Epidermal melanocyte (primary cell): ENCODE results near the gene C8G.

ENCODE experiments used
- DNase-seq: peaks from one replicate; pipeline ENCODE4 v3.0.0; 2011; ENCODE audit warnings: low spot score; ENCODE audit not compliant: insufficient read length

The C8G gene

DNA sequence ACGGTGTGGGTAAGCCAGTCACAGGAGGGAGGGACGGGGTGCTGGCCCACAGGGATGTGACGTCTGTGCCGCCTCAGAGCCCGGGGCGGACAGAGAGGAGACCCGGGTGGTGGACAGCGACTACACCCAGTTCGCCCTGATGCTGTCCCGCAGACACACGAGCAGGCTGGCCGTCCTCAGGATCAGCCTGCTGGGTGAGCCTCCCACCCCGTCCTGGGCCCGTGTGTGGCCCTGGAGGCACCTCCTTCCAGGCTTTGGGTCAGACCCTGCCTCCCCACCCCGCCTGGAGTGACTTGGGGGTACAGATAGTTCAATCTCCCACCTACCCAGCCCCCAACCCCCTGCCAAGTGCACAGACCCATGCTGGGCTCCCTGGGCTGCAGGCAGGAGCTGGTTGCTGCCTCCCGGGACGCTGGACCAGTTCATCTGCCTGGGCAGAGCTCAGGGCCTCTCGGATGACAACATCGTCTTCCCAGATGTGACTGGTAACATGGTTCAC lies 8.8 kb downstream of the C8G start:
- DNase-seq, result no peak

DNA sequence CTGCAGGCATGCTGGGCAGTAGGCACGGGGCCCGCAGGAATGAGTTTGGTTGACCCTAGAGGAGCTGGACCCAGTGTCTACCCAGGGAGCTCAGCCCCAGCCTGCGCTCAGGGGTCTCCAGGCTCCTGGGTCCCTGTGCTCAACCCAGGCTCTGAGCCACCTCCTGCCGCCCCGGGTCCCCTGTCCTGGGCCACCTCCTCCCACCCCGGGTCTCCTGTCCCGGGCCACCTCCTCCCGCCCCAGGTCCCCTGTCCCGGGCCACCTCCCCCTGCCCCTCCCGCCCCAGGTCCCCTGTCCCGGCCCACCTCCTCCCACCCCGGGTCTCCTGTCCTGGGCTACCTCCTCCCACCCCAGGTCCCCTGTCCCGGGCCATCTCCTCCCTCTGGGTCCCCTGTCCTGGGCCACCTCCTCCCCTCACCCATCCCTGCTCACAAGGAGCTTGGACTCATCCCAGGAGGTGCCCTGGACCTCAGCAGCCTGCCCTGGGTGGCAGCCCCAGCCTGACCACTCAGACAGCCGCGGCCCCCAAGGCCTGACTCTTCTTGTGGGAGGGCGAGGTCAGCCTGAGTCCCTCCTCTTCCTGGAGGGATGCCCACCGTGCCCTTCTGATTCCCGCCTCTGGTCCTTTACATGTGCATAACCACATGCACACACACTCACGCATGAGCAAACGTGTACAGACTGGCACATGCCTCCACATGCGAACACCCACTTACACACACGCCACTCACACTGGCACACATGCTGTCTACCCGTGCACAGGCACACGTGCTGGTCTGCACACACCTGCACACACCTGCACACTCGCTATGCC lies 9.4 kb downstream of the C8G start:
- no peak for DNase-seq

DNA sequence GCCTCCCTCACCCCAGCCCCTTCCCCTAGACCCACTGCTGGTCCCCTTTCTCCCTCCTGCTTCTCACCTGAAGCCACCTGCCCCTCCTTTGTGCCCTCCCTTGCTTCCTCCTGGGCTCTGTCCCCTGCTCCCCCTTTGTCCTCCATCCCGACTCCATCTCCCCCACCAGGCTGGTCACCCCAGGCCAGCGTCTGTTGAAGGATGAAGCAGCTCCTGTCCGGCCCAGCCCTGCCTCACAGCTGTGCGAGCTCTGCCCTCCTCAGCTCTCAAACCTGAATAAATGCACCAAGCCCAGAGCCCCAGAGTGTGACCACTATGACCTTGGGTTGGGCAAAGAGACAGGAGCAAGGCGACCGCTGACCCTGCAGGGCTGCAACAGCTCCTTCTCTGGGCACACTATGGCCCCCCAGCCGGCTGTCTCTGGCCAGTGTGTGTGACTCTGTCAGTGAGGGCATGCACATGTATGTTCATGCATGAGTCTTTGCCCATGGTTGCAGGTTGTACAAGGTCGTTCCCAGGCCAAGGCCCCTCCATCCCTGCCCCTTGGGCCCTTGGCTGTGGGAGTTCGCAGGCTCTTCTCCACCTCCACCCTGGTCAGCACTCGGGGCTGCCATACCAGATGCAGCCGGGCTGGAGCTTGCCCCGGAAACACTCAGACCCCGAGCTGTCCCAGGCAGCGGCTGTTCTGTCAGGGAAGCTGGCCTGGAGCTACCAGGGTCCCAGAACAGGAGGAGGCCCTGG lies 10.3 kb downstream of the C8G start:
- no peak for DNase-seq

DNA sequence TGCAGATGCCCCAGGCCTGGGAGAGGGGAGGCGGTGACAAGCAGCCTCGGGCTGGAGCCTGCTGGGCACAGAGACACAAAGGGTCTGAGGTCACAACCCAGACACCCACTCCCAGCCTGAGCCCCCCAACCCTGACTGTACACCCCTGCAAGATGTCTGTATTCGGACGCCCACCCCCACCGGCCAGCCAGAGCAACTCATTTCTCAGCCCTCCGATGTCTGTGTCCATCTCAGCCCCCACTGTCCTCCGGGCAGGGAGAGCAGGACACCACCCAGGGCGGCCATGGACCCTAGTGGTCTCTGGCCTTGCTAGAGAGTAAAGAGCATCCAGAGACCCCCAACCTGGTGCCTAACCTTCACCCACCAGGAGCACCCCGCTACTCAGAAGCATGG lies 10.9 kb downstream of the C8G start:
- no peak for DNase-seq

DNA sequence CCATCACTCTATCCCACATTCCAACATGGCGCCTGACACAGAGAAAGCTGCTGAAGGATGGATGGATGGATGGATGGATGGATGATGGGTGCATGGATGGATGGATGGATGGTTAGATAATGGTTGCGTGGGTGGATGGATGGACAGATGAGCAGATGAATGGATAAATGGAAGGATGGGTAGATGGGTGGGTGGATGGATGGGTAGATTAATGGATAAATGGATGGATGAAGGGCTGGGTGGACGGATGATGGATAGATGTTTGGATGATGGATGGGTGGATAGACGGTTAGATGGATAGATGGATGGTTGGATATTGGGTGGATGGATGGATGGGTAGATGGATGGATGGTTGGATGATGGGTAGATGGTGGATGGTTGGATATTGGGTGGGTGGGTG lies 11.6 kb downstream of the C8G start:
- DNase-seq, result no peak

DNA sequence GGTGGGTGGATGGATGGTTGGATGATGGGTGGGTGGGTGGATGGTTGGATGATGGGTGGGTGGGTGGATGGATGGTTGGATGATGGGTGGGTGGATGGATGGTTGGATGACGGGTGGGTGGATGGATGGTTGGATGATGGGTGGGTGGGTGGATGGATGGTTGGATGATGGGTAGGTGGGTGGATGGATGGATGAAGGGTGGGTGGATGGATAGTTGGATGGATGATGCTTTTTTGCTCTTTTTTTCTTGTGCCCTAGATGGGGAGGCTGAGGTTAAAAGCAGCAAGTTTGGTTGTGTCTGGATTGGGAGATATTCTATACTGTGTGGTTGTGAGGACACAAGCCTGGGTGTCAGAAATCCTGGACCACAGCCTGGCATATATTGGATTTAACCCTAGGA lies 12.4 kb downstream of the C8G start:
- no peak for DNase-seq

DNA sequence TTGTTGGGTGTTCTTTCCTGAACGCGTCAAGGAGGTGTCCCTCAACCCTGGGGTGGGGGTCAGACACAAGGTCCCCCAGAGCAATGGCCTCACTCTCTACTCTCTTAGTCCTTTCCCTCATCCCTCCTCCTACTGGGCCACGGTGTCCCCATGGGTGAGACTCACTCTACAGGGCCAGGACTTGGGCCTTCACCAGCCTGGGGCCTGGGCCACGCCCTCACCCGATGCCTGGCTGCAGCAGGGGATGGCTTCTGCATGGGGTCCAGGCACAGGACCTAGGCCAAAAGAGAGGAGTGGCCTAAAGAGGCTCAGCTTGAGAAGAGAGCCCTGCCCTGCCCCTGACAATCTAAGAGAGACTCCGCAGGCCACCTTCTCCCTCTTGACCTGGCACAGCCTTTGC lies 12.9 kb downstream of the C8G start:
- DNase-seq, result no peak

DNA sequence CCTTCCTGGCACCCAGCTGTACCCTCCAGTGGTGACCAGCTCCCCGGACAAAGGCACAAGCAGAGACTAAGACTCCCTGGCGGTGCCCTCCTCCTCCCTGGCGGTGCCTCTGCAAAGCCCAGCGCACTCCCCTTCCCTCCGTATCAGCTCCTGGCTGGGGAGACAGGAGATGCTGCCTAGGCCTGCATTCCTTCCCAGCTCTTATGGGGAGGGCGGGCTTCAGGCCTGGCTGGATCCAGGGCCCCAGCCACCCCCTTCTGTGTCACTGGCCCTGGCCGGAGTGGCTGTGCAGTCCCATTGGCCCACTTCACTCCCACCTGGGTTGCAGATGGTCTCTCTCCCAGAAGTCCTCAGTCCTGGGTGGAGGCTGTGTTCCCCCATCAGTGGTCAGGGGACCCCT lies 13.4 kb downstream of the C8G start:
- no peak for DNase-seq

DNA sequence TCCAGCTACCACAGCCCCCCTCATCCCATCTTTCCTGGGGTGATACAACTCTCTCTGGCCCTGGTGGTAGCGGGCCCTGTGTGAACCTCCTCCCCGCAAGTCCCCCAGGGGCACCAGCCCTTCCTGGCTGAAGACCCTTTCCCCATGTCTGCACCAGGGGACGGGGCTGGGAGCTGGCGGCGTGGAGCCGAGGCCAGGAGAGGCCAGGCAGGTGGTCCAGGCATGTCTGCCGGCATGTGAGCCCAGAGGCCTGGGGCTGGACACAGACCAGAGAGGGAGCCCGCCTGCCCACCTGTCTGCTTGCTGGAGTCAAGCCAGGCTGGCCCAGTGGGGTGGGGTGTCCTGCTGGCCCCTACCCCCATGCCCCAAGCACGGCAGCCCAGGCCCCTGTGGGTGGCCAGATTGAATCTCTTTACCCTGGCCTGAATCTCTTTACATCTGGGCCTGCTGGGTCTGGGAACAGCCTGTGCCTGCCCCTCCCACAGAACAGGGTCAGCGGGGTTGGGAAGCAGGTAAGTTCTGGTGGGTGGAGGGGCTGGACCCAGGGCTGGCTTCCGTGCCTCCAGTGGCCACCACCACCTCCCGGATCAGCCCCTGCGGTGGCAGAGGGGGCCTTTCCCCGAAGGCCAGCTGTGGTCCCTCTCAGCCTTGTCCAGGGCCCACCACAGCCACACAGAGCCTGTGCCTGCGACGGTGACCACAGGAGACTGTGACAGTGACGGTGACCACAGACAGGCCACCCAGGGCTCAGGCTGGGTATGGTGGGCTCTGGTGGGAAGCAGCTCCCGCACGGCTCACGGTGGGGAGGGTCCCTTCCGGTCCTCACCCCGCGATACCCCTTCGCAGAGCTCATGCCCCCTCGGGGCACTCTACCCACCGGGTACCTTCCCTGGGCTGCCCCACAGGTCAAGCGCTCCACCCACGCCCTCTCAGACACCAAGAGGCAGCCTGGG lies 14.1 kb downstream of the C8G start:
- no peak for DNase-seq

DNA sequence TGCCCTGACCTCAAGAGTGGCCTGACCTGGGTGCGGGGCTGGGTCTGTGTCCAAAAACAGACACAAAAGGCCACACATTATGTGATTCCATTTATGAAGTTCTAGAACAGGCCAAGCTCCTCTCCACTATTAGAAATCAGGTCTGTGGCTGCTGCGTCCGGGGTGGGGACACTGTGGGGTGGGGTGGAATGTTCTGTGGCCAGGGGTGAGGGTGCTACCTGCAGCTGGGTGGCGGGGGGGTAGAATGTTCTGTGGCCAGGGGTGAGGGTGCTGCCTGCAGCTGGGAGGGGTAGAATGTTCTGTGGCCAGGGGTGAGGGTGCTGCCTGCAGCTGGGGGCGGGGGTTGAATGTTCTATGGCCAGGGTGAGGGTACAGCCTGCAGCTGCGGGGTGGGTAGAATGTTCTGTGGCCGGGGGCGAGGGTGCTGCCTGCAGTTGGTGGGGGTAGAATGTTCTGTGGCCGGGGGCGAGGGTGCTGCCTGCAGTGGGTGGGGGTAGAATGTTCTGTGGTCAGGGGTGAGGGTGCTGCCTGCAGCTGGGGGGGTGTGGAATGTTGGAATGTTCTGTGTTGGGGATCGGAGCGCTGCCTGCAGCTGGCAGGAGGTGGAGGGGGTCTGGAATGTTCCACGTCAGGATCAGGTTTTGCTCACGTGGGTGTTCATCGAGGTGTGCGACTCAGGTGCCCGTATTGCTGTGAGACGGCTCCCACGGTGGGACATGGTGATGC lies 15.3 kb downstream of the C8G start:
- no peak for DNase-seq

DNA sequence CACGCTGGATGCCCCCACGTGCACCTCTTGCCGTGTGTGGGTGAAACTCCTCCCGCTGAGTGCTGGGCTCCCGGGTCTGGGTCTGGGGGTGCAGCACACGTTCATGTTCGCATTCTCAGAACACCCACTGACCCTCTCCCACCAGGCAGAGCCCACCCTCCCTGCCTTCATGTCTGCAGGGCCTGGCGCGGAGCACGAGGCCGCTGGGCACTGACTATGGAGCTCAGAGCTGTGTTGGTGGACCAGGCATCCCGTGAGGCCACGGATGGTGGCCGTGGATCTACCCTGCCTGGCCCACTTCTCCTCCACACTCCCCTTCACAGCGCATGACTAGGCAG lies 15.9 kb downstream of the C8G start:
- DNase-seq, result no peak

DNA sequence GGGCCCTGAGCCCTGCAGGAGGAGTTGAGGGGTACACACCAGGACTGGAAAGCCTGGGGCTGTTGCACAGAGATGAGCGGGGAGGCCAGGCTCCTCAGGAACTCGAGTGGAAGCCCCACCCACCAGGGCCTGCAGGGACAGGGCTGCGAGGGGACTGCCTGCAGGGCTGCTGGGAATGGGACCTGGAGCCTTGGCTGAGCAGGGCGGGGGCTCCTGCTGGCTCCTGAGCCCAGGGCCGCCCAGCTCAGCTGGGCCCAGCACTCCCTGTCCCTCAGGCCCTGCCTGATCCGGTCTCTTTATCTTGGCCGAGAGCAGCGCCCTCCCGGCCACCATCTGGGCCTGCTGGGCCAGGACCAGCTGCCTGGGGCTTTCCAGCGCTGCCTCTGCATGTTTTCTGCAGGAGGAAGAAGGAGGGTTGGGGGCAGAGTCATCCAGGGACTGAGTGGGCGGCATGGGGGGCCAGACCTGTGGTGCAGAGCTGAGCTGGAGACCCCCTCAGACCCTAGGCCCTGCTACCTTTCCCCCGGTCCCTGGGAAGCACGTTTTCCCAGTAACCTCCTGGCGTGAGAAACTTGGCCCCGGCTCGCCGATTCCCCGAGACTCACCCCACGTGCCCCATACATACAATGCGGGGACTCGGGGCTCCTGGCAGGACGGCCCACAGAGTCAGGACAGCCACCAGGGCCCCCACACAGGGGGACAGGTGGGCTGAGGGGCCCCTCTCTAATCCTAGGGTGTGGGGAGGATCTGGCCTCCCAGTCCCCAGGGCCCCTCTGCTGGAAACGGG lies 16.4 kb downstream of the C8G start:
- no peak for DNase-seq

DNA sequence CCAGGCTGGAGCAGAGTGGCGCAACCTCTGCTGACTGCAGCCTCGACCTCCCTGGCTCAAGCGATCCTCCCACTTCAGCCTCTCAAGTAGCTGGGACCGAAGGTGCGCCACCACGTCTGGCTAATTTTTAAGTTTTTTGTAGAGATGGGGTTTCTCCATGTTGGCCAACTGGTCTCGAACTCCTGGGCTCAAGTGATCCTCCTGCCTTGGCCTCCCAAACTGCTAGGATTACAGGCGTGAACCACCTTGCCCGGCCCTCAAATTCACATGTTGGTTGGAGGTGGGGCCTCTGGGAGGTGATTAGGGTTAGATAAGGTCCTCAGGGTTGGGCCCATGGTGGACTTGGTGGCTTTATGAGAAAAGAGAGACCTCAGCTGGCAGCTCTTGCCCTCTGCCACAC lies 17.1 kb downstream of the C8G start:
- DNase-seq, result no peak

DNA sequence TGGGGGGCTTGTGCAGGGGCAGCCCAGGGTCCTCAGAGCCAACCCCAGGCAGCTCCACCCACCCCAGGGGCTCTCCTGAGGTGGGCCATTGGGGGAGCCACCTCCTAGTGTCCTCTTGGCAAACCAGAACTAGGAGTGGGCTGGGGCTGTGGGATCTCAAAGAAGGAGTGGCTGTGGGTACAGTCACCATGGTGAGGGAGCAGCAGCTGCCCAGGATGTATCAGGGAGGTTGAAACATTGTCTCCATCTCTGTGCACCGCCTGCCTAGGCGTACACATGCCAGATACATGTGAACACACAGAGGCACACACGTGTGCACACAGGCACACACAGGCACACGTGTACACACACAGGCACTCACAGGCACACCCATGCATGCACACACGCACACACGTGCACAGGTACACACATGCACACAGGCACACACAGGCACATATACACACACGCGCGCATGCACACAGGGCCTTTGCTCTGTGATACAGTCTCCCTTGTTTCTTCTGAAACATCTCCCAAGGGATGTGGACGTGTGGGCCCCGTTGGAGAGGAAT lies 17.7 kb downstream of the C8G start:
- no peak for DNase-seq

DNA sequence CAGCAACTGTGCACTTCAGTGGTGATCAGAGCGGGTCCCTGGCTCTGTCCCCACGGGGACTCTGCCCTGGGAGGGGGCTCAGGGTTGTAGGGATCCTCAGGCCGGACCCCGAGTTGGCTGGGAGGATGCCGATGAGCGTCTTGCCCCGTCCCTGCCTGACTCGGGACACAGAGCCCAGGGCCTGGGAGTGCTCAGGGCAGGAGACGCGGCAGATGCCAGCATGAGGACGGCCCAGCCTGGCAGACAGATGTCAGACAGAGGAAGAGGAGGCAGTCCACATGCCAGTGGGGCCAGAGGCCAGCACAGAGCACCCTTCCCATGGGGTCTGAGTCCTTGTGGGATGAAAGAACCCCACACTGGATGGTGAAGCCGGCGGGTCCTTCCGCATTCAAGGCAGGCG lies 18.3 kb downstream of the C8G start:
- DNase-seq, result no peak

DNA sequence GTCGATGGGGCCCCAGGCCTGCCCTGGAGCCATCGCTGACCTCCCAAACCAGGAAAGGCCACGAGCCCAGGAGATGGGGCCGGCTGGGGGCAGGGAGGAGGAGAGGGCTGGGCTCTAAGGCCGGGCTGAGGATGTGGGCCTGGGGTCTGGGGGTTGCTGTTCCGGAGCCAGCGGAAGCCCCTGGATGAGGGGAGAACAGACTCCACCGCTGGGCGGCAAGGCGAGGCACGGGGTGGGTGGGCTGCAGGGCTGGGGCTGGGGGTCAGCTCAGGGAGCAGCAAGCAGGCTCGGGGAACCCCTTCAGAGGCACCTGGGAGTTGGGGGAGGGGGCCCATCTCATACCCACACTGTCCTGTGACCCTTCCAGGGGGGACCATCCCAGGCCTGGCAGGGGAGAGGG lies 18.7 kb downstream of the C8G start:
- no peak for DNase-seq

DNA sequence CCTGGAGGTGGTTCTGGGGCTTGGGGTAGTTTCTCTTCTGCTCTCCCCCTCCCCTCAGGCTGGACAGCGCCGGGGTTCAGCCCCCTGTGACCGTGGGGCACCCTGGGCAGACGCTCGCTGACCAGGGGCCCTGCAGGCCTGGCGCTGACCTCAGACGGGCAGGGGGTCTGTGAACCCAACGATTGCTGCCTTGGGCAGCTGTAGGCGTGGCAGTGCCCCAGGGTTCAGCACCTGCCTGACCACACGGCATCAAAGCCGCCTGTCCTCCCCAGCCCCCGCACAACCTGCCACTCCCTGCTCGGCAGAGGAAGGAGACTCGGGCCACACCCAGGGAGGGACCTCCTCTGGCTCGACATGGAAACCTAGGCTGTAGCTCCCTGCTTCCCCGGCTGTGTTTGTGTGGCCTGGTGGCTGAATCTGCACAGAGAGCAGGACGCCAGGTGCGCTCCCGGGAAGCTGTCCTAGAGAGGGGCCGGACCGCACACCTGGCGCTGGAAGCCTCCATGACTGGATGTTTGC lies 19.2 kb downstream of the C8G start:
- no peak for DNase-seq

DNA sequence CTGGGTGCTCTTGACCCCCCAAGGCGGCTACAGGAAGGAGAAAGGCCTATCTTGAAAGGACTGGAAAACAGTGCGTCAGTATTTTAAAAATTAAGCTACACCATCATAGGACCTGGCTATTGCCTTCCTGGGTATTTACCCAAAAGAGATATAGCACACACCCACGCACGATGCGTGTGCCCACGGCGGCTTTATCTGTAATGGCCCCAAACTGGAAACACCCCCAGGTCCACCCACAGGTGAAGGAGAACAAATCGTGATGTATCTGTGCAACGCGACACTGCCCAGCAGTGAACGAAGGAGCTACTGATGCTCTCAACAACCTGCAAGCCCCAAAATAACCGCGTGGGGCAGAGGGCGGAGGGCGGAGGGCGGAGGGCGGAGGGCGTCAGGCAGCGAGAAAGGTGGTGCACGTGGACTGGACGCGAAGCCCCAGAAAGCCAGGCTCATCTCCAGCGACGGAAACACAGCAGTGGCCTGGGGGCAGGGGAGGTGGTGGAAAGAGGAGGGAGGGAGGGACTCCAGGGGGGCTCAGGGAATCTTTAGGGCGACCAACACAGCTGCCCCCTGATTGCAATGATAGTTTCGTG lies 19.9 kb downstream of the C8G start:
- DNase-seq, result no peak

DNA sequence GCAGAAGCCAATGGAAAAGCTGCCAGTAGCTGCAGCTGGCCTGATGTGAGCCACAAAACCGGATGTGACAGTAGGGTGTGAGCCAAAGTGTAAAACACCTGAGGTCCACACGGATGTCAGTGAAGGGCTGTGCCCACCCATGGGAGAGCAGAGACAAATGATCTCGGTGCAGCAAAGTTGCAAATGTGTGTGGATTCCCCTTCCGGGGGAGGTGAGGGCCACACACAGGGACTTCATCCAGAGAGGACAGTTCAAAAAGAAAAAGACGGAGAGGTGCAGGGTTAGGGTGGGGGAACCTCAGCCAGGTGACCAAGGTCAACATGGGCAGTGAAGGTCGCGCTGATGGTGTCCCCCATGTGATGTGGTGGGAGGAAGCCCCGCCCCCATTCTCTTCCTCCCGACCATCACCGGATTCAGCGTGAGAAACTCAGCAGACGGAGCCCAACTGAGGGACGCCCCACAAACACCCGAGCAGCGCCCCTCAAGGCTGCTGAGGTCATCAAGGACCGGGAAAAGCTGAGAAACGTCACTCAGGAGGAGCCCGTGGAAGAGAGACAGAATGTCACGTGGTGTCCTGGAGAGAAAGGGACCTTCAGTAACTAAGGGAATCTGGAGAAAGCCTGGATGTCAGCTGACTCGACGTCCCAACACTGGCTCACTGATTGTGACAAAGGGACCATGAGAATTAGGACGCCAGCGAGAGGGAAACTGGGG lies 20.9 kb downstream of the C8G start:
- DNase-seq, result no peak
